Skeletal muscle tissue (tissue), 4 donors: ENCODE data around the gene DNAJC11. TPM values are rescaled to one million over a fixed set of nuclear protein-coding genes. Genes with fewer than 3 reads are reported as not detected.

Experiments
- H3K27ac ChIP-seq: one replicate; pipeline ENCODE4 v1.7.0; 2013; ENCODE audit warnings: mild to moderate bottlenecking, low read depth, low read length, inconsistent platforms
- H3K27me3 ChIP-seq, 3 donors: one replicate each; pipeline ENCODE4 v1.7.0; 2013; ENCODE audit warnings: low read length in 3 of 3; ENCODE audit not compliant: control insufficient read depth in 3 of 3, insufficient read depth in 3 of 3
- H3K36me3 ChIP-seq, 3 donors: one replicate each; pipeline ENCODE4 v1.7.0; 2013; ENCODE audit warnings: low read length in 3 of 3; ENCODE audit not compliant: control insufficient read depth in 3 of 3, insufficient read depth in 3 of 3
- H3K4me1 ChIP-seq, 3 donors: one replicate each; pipeline ENCODE4 v1.7.0; 2013; ENCODE audit warnings: low read length in 3 of 3, mild to moderate bottlenecking in 3 of 3; ENCODE audit not compliant: control insufficient read depth in 3 of 3, insufficient read depth in 3 of 3
- H3K4me3 ChIP-seq, 3 donors: one replicate each; pipeline ENCODE4 v1.7.0; 2013; ENCODE audit warnings: low read length in 3 of 3
- H3K9ac ChIP-seq, 3 donors: one replicate each; pipeline ENCODE4 v1.7.0; 2013; ENCODE audit warnings: low read length in 3 of 3, mild to moderate bottlenecking in 3 of 3, moderate library complexity in 2 of 3, low read depth in 1 of 3
- H3K9me3 ChIP-seq, 3 donors: one replicate each; pipeline ENCODE4 v1.7.0; 2013; ENCODE audit warnings: low read length in 3 of 3; ENCODE audit not compliant: control insufficient read depth in 3 of 3
- total RNA-seq: library from RNA; depleted of rRNA; stranded (reverse); fragments of >200 nt; gene quantifications from one replicate; pipeline ENCODE4 v1.2.3, GENCODE V29; 2014
- donor health status: Osteomylitis.

Gene DNAJC11
- total RNA-seq, 1 donor from 2014 or later: 26.6 TPM

DNA sequence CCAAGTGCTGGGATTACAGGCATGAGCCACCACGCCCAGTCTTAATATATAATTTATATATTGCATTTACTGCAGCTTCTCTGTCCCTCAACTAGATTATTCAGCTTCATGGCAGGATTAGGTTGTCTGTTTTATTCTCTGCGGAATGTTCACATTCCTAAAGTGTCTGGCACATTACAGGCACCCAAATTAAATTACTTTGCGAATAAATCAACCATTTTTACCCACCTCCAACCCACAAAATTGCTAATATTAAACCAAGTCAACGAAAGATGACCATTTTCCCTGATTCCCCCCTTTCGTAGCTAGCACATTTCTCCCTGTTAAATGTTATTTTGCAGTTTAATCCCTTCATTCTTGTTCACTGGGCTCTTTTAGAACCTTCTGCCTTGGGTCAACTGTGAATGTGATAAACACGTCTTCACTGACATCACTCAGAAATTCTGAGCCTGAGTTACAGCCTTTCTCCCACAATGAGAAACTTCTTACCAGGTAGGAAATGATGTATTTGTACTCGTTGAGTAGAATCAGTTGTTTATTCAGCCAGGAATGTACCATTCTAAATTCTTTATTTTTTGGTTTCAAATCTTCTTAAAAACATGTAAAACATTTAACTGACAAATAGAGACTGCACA is 41.1 kb downstream of the DNAJC11 start:
- no peak overlapping the region for H3K4me3 ChIP-seq
- no peak overlapping the region for H3K27ac ChIP-seq
- no peak overlapping the region for H3K9ac ChIP-seq
- peaks cover under 1 to 5% (median 3%) of the 10 kb centered on the region in 3 donors for H3K36me3 ChIP-seq
- H3K4me1 ChIP-seq: no peaks in the 10 kb centered on the region
- no peaks in the 10 kb centered on the region for H3K27me3 ChIP-seq
- H3K9me3 ChIP-seq: no peaks in the 10 kb centered on the region

DNA sequence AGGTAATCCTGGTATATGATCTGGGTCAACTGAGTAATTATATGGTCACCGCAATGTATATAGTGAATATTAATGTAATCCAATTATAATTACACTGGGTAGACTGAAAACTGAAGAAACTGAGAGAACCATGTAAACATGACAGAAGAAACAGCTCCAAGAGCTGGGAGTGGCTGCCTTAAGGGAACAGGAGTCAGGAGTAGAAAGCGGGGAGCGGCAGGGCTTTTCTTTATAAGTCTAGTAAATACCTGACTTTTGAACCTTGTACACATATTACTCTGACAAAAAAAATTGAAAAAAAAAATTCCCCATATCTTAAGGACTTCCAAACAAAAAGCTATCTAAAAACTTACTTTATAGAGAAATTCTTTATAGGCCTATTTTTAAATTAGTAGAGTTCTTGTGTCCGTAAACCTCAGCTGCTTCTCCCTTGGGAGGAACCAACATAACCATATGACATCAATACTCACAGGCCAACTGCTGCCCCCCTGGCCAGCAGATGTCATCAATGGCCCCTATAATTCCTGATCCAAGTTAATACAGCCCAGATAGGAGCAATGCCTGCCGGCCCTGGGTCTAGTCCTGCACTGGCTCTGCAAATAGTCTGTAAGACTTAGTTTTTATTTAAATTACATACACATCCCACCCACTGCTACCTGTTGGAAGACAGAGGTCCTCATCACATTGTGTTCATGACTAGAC is 43.1 kb downstream of the DNAJC11 start:
- H3K9me3 ChIP-seq: no peaks in the 10 kb centered on the region
- H3K4me3 ChIP-seq: no peak overlapping the region
- peaks cover 7 to 11% (median 8%) of the 10 kb centered on the region in 3 donors for H3K36me3 ChIP-seq
- no peak overlapping the region for H3K27ac ChIP-seq
- no peaks in the 10 kb centered on the region for H3K27me3 ChIP-seq
- no peak overlapping the region for H3K9ac ChIP-seq
- H3K4me1 ChIP-seq: no peaks in the 10 kb centered on the region

DNA sequence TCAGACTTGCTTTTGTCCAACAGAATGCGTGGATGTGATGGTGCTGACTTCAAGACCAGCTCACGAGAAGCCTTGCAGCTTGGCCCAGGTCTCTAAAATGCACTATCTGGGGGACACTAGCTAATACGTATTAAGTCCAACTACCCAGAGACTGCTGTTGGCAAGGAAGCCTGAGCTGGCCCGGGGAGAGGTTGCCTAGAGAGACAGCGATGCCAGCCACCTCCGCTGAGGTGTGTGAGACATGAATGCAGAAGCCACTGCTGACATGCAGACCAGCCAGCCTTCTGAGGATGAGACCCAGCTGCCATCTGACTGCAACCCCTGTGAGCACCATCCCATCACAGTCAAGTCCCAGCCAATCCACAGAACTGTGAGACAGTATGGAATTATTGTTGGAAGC is 44.5 kb downstream of the DNAJC11 start:
- H3K27ac ChIP-seq: no peak overlapping the region
- no peak overlapping the region for H3K9ac ChIP-seq
- H3K9me3 ChIP-seq: no peaks in the 10 kb centered on the region
- no peak overlapping the region for H3K4me3 ChIP-seq
- no peaks in the 10 kb centered on the region for H3K27me3 ChIP-seq
- no peaks in the 10 kb centered on the region for H3K4me1 ChIP-seq
- peaks cover 16 to 24% (median 17%) of the 10 kb centered on the region in 3 donors for H3K36me3 ChIP-seq

DNA sequence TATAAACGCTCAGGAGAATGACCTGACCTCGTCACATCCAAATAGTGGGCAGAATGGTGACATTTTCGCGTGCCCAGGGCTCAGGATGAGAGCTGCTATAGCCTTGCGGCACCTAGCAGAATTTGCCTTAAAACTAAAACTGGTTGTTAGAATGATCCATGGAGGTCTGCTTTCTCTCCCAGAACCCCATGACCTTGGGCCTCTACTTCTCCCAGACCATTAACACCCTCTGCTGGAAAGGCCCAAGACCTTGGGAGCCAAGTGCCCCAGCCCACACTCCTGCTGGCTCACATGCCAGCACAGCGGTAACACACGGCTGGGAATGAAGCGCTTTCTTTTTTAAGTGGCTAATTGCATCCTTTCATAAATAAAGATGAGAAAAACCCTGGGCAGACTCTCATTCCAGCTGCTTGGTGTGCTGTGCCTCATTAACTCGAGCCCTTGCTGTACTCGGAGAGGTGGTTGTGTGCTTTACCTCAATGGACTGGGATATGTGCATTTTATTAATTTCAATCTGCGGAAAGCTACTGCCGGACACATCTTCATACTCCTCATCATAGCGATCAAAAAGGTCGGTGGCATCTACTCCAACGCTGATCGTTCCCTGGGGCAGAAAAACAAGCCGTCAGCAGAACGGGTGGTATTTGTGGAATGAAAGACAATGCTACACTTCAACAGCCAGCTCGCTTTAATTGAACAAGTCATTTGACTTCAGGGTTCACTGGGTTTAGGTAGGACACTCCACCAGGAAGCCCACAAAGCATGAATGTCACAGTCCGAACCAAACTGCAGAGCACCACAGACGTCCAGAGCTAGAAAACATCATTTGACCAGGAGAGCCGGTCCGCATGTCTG is 48.0 kb downstream of the DNAJC11 start:
- no peak overlapping the region for H3K27ac ChIP-seq
- no peaks in the 10 kb centered on the region for H3K9me3 ChIP-seq
- no peaks in the 10 kb centered on the region for H3K4me1 ChIP-seq
- H3K9ac ChIP-seq: no peak overlapping the region
- no peak overlapping the region for H3K4me3 ChIP-seq
- no peaks in the 10 kb centered on the region for H3K27me3 ChIP-seq
- peaks cover 26 to 39% (median 29%) of the 10 kb centered on the region in 3 donors for H3K36me3 ChIP-seq

DNA sequence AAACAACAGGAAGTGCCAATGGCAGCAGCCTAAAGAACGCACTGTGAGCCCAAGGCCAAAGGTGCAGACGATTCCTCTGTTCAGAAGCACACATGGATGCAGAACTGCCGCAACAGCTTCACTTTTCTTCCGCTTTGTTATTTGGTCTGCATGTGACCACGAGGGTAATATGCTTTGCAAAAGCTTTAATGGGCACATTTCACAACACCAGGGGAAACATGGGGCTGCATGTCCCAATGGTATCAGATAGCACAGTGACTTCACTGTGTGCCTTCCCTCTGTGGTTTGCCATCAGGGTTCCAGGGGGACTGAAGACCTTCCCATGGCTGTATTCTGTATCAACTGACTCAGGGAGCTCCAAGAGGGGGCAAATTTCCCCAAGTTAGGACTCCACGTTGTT is 48.6 kb downstream of the DNAJC11 start:
- no peak overlapping the region for H3K4me3 ChIP-seq
- H3K36me3 ChIP-seq: peaks cover 26 to 41% (median 29%) of the 10 kb centered on the region in 3 donors
- H3K27me3 ChIP-seq: no peaks in the 10 kb centered on the region
- no peak overlapping the region for H3K27ac ChIP-seq
- no peaks in the 10 kb centered on the region for H3K9me3 ChIP-seq
- no peaks in the 10 kb centered on the region for H3K4me1 ChIP-seq
- H3K9ac ChIP-seq: no peak overlapping the region

DNA sequence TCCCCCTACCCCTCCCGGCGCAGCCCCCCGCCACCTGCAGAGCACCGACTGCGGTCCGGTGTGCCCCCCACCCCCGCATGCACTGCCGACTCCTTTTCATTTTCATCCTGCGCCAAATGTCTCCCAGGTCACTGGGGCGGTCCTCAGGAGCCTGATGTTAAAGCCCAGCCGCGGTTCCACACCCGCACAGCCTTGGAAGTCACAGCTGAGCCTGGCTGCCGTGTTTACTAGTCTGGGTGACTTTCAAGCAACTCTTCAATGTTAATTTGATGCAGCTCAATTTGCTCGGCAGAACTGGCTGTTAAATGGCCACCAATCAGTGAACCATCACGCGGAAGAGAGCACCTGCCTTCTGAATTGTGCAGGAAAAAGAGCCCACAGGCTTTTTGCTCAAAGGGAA is 49.7 kb downstream of the DNAJC11 start:
- Histone ChIP-seq H3K36me3 (peaks cover 26 to 37% (median 29%) of the 10 kb centered on the region in 3 donors), H3K4me1 (no peaks in the 10 kb centered on the region), H3K4me3 (no peak overlapping the region), H3K27me3 (no peaks in the 10 kb centered on the region), H3K27ac (no peak overlapping the region), H3K9me3 (no peaks in the 10 kb centered on the region), H3K9ac (no peak overlapping the region)

DNA sequence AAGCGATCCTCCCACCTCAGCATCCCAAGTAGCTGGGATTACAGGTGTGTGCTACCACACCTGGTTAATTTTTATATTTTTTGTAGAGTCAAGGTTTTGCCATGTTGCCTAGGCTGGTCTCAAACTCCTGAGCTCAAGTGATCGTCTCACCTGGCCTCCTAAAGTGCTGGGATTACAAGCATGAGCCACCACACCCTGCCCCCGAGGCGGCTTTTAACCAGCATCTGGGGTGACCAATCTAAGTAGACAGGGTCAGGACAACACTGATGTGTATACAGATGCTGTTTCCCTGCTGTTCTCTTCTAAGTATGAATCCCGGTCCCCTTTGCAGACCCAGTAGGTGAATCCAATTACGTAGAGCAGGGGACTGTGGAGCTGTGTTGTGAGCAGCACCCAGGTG is 53.1 kb downstream of the DNAJC11 start:
- H3K27ac ChIP-seq: no peak overlapping the region
- no peak overlapping the region for H3K9ac ChIP-seq
- no peaks in the 10 kb centered on the region for H3K4me1 ChIP-seq
- H3K4me3 ChIP-seq: no peak overlapping the region
- no peaks in the 10 kb centered on the region for H3K9me3 ChIP-seq
- H3K27me3 ChIP-seq: no peaks in the 10 kb centered on the region
- peaks cover 43 to 52% (median 45%) of the 10 kb centered on the region in 3 donors for H3K36me3 ChIP-seq

DNA sequence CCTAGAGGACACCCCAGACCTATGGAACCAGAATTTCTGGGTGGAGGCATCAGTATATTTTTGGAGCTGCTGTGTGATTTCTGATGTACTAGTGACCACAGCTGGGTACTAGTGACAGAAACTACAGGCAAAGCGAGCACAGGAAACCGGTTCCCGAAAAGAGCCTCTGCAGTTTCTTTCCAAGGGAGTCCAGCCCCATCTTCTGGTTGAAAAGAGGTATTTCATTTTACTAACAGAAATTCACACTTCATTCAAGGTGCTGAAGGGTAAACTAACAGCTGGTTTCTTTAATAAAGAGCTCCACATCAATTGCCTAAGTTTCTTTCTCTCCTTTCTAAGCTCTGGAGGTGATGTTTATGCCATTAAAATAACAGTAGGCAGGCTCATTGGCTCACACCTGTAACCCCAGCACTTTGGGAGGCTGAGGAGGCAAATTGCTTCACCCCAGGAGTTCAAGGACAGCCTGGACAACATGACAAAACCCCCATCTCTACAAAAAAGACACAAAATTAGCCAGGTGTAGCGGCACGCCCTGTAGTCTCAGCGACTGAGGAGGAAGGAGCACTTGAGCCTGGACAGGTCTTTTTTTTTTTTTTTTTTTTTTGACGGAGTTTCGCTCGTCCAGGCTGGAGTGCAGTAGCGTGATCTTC is 55.0 kb downstream of the DNAJC11 start:
- Histone ChIP-seq H3K27ac (no peak overlapping the region), H3K9ac (no peak overlapping the region), H3K4me3 (no peak overlapping the region), H3K36me3 (peaks cover 41 to 48% (median 45%) of the 10 kb centered on the region in 3 donors), H3K4me1 (no peaks in the 10 kb centered on the region), H3K9me3 (no peaks in the 10 kb centered on the region), H3K27me3 (no peaks in the 10 kb centered on the region)

DNA sequence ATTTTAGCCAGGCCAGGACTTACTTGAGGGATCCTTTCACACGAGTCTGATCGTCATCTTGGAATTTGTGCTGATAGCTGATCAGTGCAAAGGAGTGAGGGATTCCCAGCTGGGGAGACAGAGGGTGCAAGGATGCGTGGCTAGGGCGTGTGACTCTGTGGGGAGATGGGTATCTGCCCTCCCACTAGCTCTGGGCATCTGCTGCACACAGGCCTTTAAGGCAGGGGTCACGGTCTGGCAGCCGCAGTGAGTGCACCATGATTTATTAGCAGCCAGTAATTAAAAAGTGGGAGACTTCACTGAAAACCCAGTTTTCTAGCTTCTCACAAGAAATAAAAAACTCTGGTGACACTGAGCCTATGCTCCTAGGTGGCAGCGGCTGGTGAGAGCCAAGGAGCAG is 56.6 kb downstream of the DNAJC11 start:
- Histone ChIP-seq H3K4me3 (no peak overlapping the region), H3K4me1 (no peaks in the 10 kb centered on the region), H3K9me3 (no peaks in the 10 kb centered on the region), H3K36me3 (peaks cover 38 to 47% (median 46%) of the 10 kb centered on the region in 3 donors), H3K27ac (no peak overlapping the region), H3K9ac (no peak overlapping the region), H3K27me3 (no peaks in the 10 kb centered on the region)
